ENCODE measurements around the gene CELF5. TPM values are rescaled to one million over a fixed set of nuclear protein-coding genes. Genes with fewer than 3 reads are reported as not detected.

The CELF5 gene
- total RNA-seq, 1 donor from 2014 or later: not detected

GRCh38 chr19:3192228-3192635, 32.2 kb upstream of the CELF5 start:
- Histone ChIP-seq H3K36me3 (peaks cover 5 to 42% of the 10 kb centered on the region in 2 donors), H3K9me3 (no peaks in the 10 kb centered on the region), H3K4me3 (no peak overlapping the region), H3K27ac (no peak overlapping the region), H3K4me1 (peaks cover 0 to 6% of the 10 kb centered on the region in 2 donors), H3K27me3 (no peaks in the 10 kb centered on the region)
- TF ChIP-seq, protein P1, sequence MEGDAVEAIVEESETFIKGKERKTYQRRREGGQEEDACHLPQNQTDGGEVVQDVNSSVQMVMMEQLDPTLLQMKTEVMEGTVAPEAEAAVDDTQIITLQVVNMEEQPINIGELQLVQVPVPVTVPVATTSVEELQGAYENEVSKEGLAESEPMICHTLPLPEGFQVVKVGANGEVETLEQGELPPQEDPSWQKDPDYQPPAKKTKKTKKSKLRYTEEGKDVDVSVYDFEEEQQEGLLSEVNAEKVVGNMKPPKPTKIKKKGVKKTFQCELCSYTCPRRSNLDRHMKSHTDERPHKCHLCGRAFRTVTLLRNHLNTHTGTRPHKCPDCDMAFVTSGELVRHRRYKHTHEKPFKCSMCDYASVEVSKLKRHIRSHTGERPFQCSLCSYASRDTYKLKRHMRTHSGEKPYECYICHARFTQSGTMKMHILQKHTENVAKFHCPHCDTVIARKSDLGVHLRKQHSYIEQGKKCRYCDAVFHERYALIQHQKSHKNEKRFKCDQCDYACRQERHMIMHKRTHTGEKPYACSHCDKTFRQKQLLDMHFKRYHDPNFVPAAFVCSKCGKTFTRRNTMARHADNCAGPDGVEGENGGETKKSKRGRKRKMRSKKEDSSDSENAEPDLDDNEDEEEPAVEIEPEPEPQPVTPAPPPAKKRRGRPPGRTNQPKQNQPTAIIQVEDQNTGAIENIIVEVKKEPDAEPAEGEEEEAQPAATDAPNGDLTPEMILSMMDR (IDR thresholded peaks at IDR 0.05): no peak
- intact Hi-C loops (cut with DNase I): no loop called here
- no peak for DNase-seq (ENCODE audit: low spot score in 2 of 2)

GRCh38 chr19:3192684-3193083, 31.8 kb upstream of the CELF5 start:
- DNase-seq (ENCODE audit: low spot score in 2 of 2): no peak
- Histone ChIP-seq H3K4me3 (no peak overlapping the region), H3K9me3 (no peaks in the 10 kb centered on the region), H3K36me3 (peaks cover 5 to 42% of the 10 kb centered on the region in 2 donors), H3K4me1 (peaks cover 0 to 1% of the 10 kb centered on the region in 2 donors), H3K27ac (no peak overlapping the region), H3K27me3 (no peaks in the 10 kb centered on the region)
- intact Hi-C loops (cut with DNase I): no loop called here
- TF ChIP-seq, protein P1 (IDR thresholded peaks at IDR 0.05): no peak

DNA sequence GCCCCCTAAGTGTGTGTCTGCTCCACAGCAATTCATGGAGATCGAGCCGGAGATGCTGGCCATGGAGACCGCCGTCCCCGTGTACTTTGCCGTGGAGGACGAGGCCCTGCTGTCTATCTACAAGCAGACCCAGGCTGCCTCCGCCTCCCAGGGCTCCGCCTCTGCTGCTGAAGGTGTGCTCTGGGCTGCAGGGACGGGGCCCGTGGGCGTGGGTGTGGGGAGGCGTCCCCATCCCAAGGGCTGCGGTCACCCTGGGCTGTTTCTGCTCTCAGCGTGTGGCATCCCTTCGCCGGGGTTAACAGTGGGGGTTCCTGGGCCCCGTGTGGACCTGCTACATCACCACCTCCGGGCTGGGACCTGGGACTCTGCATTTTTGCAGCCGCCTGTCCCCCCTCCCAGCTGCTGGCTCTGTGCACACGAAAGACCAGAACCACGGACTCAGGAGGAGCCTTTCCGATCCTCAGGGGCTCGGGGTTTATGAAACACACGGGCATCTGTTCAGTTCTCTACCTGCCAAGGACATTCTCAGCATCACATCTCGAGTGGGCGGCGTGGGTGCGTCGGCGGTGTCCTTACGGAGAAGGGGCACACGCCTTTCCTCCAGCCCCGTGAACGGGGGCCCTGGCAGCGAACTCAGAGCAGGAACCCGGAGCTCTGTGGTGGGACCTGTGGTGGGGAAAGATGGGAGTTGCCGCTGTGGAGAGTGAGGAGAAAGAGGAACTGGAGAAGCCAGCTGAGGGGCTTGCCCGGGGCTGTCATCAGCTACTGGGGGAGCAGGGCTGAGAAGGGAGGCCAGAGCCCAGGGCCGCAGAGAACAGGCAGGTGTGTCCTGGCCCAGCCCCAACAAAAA, 31.0 kb upstream of the CELF5 start:
- Histone ChIP-seq H3K27me3 (no peaks in the 10 kb centered on the region), H3K36me3 (peaks cover 5 to 43% of the 10 kb centered on the region in 2 donors), H3K4me3 (no peak overlapping the region), H3K4me1 (no peaks in the 10 kb centered on the region), H3K27ac (no peak overlapping the region), H3K9me3 (no peaks in the 10 kb centered on the region)
- TF ChIP-seq, protein P1 (IDR thresholded peaks at IDR 0.05): no peak
- intact Hi-C loops (cut with DNase I): no loop called here
- no peak for DNase-seq (ENCODE audit: low spot score in 2 of 2)

- no peaks in the 10 kb centered on the region for H3K9me3 ChIP-seq
- peaks cover 12 to 50% of the 10 kb centered on the region in 2 donors for H3K36me3 ChIP-seq
- H3K27me3 ChIP-seq: no peaks in the 10 kb centered on the region
- no peak for DNase-seq (ENCODE audit: low spot score in 2 of 2)
- intact Hi-C loops (cut with DNase I): no loop called here
- TF ChIP-seq, protein P1 (IDR thresholded peaks at IDR 0.05): no peak
- no peak overlapping the region for H3K4me3 ChIP-seq
- no peaks in the 10 kb centered on the region for H3K4me1 ChIP-seq
- H3K27ac ChIP-seq: no peak overlapping the region
These were observed 30.1 kb upstream of the CELF5 start for GRCh38 chr19:3194106-3195087.

DNA sequence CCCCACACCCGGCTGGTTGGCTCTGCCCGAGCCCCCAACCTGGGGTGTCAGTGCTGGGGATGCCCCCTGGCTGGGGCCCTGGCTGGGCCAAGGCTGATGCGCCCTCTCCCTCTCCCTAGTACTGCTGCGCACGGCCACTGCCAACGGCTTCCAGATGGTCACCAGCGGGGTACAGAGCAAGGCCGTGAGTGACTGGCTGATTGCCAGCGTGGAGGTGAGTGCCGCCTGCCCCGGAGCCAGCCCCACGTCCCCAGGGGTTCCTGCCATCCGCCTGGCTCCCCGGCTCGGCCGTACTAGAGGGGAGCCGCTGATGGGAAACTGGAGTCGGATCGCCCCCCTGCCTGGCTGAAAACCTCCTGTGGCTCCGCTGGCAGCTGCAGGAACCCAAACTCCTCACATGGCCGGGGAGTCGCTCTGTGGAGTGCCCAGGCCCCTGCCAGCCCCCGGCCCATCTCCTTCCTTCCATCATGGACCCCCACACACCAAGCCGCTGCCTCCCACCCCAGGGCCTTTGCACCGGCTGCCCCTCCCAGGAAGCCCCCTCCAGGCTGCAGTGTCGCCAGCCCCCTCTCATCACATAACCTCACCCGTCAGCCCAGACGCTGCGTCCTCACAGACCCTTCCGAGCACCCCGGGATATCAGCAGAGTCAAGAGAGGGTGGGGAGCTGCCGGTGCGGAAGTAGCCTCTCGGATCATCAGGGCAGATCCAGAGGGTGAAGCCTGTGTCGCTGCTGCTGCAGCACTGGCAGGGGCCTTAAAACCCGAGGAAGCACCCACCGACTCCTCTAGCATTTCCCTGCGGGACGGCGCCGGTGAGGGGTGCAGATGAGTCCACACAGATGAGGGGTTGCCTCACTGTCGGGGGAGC, 28.2 kb upstream of the CELF5 start:
- Histone ChIP-seq H3K9me3 (no peaks in the 10 kb centered on the region), H3K4me1 (no peaks in the 10 kb centered on the region), H3K4me3 (no peak overlapping the region), H3K27ac (no peak overlapping the region), H3K27me3 (no peaks in the 10 kb centered on the region), H3K36me3 (peaks cover 12 to 54% of the 10 kb centered on the region in 2 donors)
- TF ChIP-seq, protein P1 (IDR thresholded peaks at IDR 0.05): no peak
- intact Hi-C loops (cut with DNase I): no loop called here
- no peak for DNase-seq (ENCODE audit: low spot score in 2 of 2)
